HEK293 (cell line): ENCODE measurements around the gene MTOR.

Source experiments
- CTCF ChIA-PET: fragments of 350-600 bp; formaldehyde crosslinking; extraction: SDS; loops from one replicate; lab custom pipeline; 2021; ENCODE audit warnings: antibody characterized with exemption; lab: Yijun Ruan, JAX
- POLR2A ChIA-PET: fragments of 300-600 bp; formaldehyde crosslinking; extraction: SDS; loops from one replicate; lab custom pipeline; 2020; ENCODE audit warnings: antibody characterized with exemption, inconsistent platforms; lab: Yijun Ruan, JAX
- H3K27ac ChIP-seq: fragments of 200-500 bp; sonication (Bioruptor generic); 2 replicates; pipeline ENCODE4 v1.5.1; 2014; ENCODE audit warnings: low read depth, low read length, control low read depth, inconsistent platforms; ENCODE audit errors: extremely low read depth
- H3K36me3 ChIP-seq, 2 experiments: fragments of 200-500 bp in 1 of 2; sonication (Bioruptor generic) in 1 of 2; 1 replicate in 1 of 2; 2 replicates in 1 of 2; pipeline ENCODE4 v1.5.1; 2014 to 2017; ENCODE audit warnings: inconsistent platforms in 2 of 2, low read length in 2 of 2; ENCODE audit not compliant: control insufficient read depth in 2 of 2, insufficient read depth in 1 of 2
- H3K4me1 ChIP-seq: fragments of 200-500 bp; sonication (Bioruptor generic); 2 replicates; pipeline ENCODE4 v1.5.1; 2014; ENCODE audit warnings: mild to moderate bottlenecking, low read length, inconsistent platforms; ENCODE audit not compliant: control insufficient read depth, insufficient read depth
- H3K4me3 ChIP-seq: 2 replicates; pipeline ENCODE4 v1.5.1; 2011; ENCODE audit warnings: low read depth, mild to moderate bottlenecking, control low read depth, low read length, moderate library complexity
- H3K9me3 ChIP-seq: fragments of 200-500 bp; sonication (Bioruptor generic); 2 replicates; pipeline ENCODE4 v1.5.1; 2014; ENCODE audit warnings: low read depth, low read length, inconsistent platforms; ENCODE audit not compliant: control insufficient read depth, insufficient read depth
- AEBP2 ChIP-seq: fragments of 450-650 bp; formaldehyde crosslinking; IDR thresholded peaks from 2 replicates; pipeline ENCODE4 v1.5.1; 2016; ENCODE audit warnings: missing biosample characterization, missing genetic modification characterization, borderline replicate concordance
- KLF17 ChIP-seq: fragments of 450-650 bp; formaldehyde crosslinking; IDR thresholded peaks from 2 replicates; pipeline ENCODE4 v1.5.1; 2016; ENCODE audit warnings: missing biosample characterization, missing genetic modification characterization
- PRDM2 ChIP-seq: fragments of 450-650 bp; formaldehyde crosslinking; IDR thresholded peaks from 2 replicates; pipeline ENCODE4 v1.5.1; 2016; ENCODE audit warnings: missing biosample characterization, missing genetic modification characterization, borderline replicate concordance
- REPIN1 ChIP-seq: fragments of 450-650 bp; formaldehyde crosslinking; IDR thresholded peaks from 2 replicates; pipeline ENCODE4 v1.5.1; 2017; ENCODE audit warnings: missing biosample characterization, missing genetic modification characterization, low read depth
- ZBTB7A ChIP-seq: fragments of 450-650 bp; formaldehyde crosslinking; IDR thresholded peaks from 2 replicates; pipeline ENCODE4 v1.5.1; 2016; ENCODE audit warnings: low read depth, missing biosample characterization, missing genetic modification characterization
- ZEB2 ChIP-seq: fragments of 450-650 bp; formaldehyde crosslinking; IDR thresholded peaks from 2 replicates; pipeline ENCODE4 v1.5.1; 2016; ENCODE audit warnings: missing biosample characterization, missing genetic modification characterization
- ZNF214 ChIP-seq: fragments of 450-650 bp; formaldehyde crosslinking; IDR thresholded peaks from 2 replicates; pipeline ENCODE4 v1.5.1; 2017; ENCODE audit warnings: missing biosample characterization, mild to moderate bottlenecking, missing genetic modification characterization, borderline replicate concordance
- ZNF26 ChIP-seq: fragments of 450-650 bp; formaldehyde crosslinking; IDR thresholded peaks from 2 replicates; pipeline ENCODE4 v1.5.1; 2016; ENCODE audit warnings: missing biosample characterization, missing genetic modification characterization
- ZNF280C ChIP-seq: fragments of 450-650 bp; formaldehyde crosslinking; IDR thresholded peaks from 2 replicates; pipeline ENCODE4 v1.5.1; 2016; ENCODE audit warnings: missing biosample characterization, missing genetic modification characterization
- ZNF311 ChIP-seq: fragments of 450-650 bp; formaldehyde crosslinking; IDR thresholded peaks from 2 replicates; pipeline ENCODE4 v1.5.1; 2017; ENCODE audit warnings: missing biosample characterization, missing genetic modification characterization, borderline replicate concordance
- ZNF366 ChIP-seq: fragments of 450-650 bp; formaldehyde crosslinking; conservative IDR thresholded peaks from 2 replicates; pipeline ENCODE4 v1.5.1; 2016; ENCODE audit warnings: missing biosample characterization, missing genetic modification characterization
- ZNF404 ChIP-seq: fragments of 450-650 bp; formaldehyde crosslinking; IDR thresholded peaks from 2 replicates; pipeline ENCODE4 v1.5.1; 2017; ENCODE audit warnings: missing biosample characterization, missing genetic modification characterization
- ZNF76 ChIP-seq: fragments of 450-650 bp; formaldehyde crosslinking; IDR thresholded peaks from 2 replicates; pipeline ENCODE4; 2016; ENCODE audit warnings: low read depth, missing biosample characterization, missing genetic modification characterization, borderline replicate concordance
- ZNF776 ChIP-seq: fragments of 450-650 bp; formaldehyde crosslinking; IDR thresholded peaks from 2 replicates; pipeline ENCODE4 v1.5.0; 2017; ENCODE audit warnings: missing biosample characterization, missing genetic modification characterization, borderline replicate concordance
- ZSCAN16 ChIP-seq: fragments of 450-650 bp; formaldehyde crosslinking; IDR thresholded peaks from 2 replicates; pipeline ENCODE4 v1.5.1; 2016; ENCODE audit warnings: missing biosample characterization, missing genetic modification characterization
- ZSCAN5A ChIP-seq: fragments of 450-650 bp; formaldehyde crosslinking; IDR thresholded peaks from 2 replicates; pipeline ENCODE4 v1.5.1; 2016; ENCODE audit warnings: missing biosample characterization, missing genetic modification characterization

Gene MTOR

GRCh38 chr1:11233208-11233607 is 29.1 kb downstream of the MTOR start:
- Histone ChIP-seq H3K27ac (no peak overlapping the region), H3K4me3 (no peak overlapping the region), H3K36me3 (peaks cover 55 to 100% of the 10 kb centered on the region in 2 experiments), H3K9me3 (no peaks in the 10 kb centered on the region), H3K4me1 (no peaks in the 10 kb centered on the region)
- ChIA-PET POLR2A (no interaction called here), CTCF (interaction anchor here (0.7 to 3.8 kb wide), 2 partner anchors 8 to 196 kb away, joined by 5 to 18 read pairs; no protein-coding TSS in a partner anchor)
- TF ChIP-seq ZSCAN16 (tag by site-specific recombination), result no peak
- no peak for TF ChIP-seq ZNF311
- no peak for TF ChIP-seq AEBP2 (tag by site-specific recombination)
- TF ChIP-seq KLF17 (tag by site-specific recombination), result no peak
- no peak for TF ChIP-seq ZNF280C (tag by site-specific recombination)
- no peak for TF ChIP-seq ZNF76 (tag by site-specific recombination)
- no peak for TF ChIP-seq ZEB2
- TF ChIP-seq ZNF26, result no peak
- no peak for TF ChIP-seq ZNF214 (tag by site-specific recombination)
- no peak for TF ChIP-seq ZSCAN5A (tag by site-specific recombination)
- TF ChIP-seq REPIN1 (tag by site-specific recombination), result no peak
- no peak for TF ChIP-seq ZNF404 (tag by site-specific recombination)
- no peak for TF ChIP-seq PRDM2 (tag by site-specific recombination)
- no peak for TF ChIP-seq ZNF366 (tag by site-specific recombination)
- no peak for TF ChIP-seq ZBTB7A
- no peak for TF ChIP-seq ZNF776
- TF ChIP-seq, all 188 proteins: peak for 0
